ENCODE measurements around the gene PBX3. TPM values are rescaled to one million over a fixed set of nuclear protein-coding genes. Genes with fewer than 3 reads are reported as not detected.

PBX3 gene
- polyA plus RNA-seq, 3 donors from 2014 or later: 5.7 to 7.0 (median 6.2) TPM

DNA sequence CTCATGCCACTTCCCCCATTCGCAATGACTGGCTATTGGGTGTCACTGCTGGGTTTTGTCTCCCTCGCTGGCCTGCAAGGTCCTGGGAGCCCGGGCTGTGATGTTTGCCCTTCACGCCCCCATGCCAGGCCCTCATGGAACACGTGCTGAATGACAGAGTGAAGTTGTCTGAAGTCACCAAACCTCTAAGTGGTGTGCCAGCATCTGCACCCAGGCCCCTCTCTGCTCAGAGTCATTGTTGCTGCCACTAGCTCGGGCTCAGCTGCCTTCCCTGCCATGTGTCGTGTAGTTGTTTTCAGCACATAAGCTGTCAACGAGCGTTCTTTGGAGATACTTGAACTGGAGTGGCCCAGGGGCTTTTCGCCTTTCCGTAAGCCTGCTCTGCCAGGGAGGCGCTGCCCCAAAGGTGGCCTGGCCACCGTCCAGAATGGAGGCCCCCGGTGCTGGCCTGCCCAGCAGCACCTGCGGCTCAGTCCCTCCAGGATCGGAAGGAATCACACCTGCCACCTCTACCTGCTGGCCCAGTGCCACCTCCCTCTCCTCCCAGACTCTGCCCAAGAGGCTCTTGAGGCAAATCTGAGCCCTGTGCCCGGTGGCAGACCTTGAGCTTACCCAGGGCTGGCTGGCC is 250.1 kb downstream of the PBX3 start:
- Mint-ChIP-seq H3K4me1 (no peaks in the 10 kb centered on the region), H3K4me3 (no peak overlapping the region), H3K27me3 (ENCODE audit: low read depth in 3 of 3) (peaks cover 0 to 2% (median 2%) of the 10 kb centered on the region in 3 donors), H3K27ac (no peak overlapping the region), H3K36me3 (no peaks in the 10 kb centered on the region), H3K9me3 (no peaks in the 10 kb centered on the region)
- DNase-seq: no peak

DNA sequence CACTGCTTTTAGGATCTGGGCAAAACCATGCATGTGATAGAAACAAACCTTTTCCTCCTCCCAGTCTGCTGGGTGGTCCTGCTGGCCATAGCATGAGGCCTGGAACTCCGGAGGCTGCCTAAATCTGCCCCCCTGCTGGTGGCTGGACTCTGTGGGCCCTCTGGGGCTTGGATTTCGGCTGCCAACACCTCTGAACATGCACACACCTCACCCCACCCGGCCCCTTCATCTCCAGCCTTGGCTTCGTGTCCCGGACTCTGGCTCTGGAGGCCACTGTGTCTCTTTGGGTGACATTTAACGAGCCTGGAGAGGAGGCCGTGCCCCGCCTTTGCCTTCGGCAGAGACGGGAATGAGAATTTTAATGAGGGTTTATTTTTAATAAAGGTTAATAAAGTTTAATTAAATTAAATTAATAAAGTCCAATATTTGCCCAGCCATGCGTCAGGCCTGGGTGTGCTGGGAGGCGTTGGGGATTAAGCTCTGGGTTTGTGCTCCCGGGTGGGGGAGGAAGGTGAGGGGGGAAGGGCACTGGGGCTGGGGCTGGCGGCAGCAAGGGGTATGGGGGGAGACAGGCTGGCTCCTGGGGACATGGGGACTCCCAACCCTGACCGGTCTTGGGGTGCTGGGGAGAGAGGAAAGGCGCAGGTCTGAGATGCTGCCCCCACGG is 251.8 kb downstream of the PBX3 start:
- no peaks in the 10 kb centered on the region for H3K36me3 Mint-ChIP-seq
- peaks cover 0 to 2% (median 0%) of the 10 kb centered on the region in 3 donors for H3K27me3 Mint-ChIP-seq (ENCODE audit: low read depth in 3 of 3)
- H3K27ac Mint-ChIP-seq: no peak overlapping the region
- no peak overlapping the region for H3K4me3 Mint-ChIP-seq
- DNase-seq: no peak
- H3K4me1 Mint-ChIP-seq: no peaks in the 10 kb centered on the region
- no peaks in the 10 kb centered on the region for H3K9me3 Mint-ChIP-seq

DNA sequence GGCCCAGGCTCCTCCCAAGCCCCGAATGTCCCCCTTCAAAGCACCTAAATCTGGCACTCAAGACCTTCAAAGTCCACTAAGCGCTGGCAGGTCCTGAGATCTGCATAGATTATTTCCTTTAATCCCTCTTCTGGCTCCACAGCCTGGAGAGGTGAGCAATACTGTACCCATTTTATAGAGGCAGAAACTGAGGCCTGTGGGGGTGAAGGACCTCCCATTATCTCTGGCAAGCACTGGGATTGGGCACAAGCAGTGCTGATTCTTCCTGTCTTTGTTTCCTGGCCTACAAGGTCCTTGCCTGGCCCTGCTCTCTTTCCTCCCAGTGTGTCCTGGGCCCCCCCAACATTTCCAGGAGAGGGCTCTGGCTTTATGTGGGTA is 252.3 kb downstream of the PBX3 start:
- H3K36me3 Mint-ChIP-seq: no peaks in the 10 kb centered on the region
- no peaks in the 10 kb centered on the region for H3K4me1 Mint-ChIP-seq
- no peak overlapping the region for H3K27ac Mint-ChIP-seq
- peaks cover 0 to 2% (median 0%) of the 10 kb centered on the region in 3 donors for H3K27me3 Mint-ChIP-seq (ENCODE audit: low read depth in 3 of 3)
- no peak for DNase-seq
- H3K4me3 Mint-ChIP-seq: no peak overlapping the region
- H3K9me3 Mint-ChIP-seq: no peaks in the 10 kb centered on the region

DNA sequence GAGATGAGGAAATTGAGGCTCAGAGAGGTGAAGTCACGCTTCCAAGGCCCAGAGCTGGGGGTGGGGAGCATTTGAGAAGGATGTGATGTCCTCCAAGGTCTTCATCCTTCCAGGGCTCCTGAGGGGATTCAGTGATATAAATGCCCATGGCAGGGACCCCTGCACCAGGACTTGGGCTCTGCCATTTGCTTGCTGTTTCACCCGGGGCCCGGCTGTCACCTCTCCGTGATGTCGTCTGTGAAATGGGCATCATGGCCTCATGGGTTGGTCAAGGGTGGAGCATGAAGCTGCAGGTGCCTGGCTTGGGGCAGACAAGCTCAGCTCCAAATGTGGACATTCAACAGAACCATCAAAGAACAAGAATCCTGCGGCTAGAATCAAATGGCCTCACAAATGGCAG is 253.1 kb downstream of the PBX3 start:
- Mint-ChIP-seq H3K9me3 (no peaks in the 10 kb centered on the region), H3K36me3 (no peaks in the 10 kb centered on the region), H3K4me1 (no peaks in the 10 kb centered on the region), H3K27ac (no peak overlapping the region), H3K4me3 (no peak overlapping the region), H3K27me3 (ENCODE audit: low read depth in 3 of 3) (peaks cover 0 to 2% (median 0%) of the 10 kb centered on the region in 3 donors)
- DNase-seq: no peak

DNA sequence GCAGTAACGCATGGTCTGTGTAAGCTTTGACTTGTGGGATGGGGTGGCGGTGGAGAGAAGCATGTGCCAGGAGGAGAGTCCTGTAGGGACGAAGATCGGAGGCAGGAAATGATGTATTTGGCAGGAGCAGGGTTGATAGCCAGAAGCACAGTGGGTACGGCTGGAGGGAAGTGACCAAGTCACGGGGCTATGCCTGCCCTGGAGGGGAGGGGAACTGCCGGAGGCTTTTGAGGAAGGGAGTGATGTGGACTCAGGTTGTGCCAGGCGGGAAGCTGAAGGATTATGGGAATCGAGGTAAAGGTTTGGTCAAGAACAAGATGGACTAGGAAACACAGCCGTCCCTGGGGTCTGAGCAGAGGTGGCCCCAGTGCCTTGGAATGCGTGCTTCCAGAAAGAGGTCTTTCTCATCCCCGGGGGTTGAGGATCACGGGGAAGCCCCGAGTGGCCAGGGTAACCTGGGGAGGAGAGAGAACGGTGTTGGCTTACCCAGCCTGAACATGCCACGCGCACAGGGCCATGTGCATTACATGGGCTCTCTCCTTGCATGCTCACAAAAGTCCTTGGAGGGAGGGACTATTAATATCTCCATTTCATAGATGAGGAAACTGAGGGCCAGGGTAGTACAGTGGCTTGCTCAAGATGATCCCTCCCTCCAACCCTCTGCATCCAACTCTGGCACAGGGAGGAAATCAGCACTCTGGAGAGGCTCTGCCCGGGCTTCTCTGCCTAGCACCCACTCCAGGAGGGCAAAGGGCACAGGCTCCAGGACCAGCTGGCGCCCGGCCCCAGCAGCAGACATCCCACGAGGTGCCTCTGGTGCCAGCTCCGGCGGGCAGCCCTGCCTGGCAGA is 253.8 kb downstream of the PBX3 start:
- Mint-ChIP-seq H3K4me1 (no peaks in the 10 kb centered on the region), H3K4me3 (no peak overlapping the region), H3K27me3 (ENCODE audit: low read depth in 3 of 3) (peaks cover 0 to 4% (median 0%) of the 10 kb centered on the region in 3 donors), H3K9me3 (no peaks in the 10 kb centered on the region), H3K27ac (no peak overlapping the region), H3K36me3 (no peaks in the 10 kb centered on the region)
- no peak for DNase-seq

DNA sequence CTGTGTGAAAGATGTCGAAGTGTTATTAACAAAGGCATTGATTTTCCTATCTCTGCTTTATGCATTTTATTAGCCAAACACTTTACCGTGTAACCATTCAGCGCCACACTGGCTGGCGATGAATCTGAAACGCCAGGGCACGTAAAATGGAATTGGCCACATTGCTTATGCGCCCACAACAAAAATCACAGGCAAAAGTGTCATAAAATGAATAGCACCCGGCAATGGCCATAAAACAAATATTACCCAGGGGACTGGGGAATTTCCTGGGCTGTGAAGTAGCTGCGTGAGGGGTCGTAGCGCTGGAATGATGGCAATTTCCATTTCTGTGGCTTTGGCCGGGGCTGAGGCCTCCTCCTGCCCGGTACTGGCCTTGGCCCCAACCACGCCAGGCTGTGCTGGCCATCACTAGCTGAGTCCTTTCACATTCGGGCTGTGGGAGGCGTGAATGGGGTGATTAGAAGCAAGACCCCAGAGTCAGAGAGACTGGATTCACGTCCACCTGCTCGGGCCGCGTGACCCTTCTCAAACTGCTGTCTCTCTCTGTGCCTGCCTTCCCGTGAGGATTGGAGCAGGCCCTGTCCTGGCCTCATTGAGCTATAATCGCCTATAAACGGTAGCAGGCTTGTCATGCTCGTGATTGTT is 254.5 kb downstream of the PBX3 start:
- Mint-ChIP-seq H3K27me3 (ENCODE audit: low read depth in 3 of 3) (peaks cover 0 to 4% (median 0%) of the 10 kb centered on the region in 3 donors), H3K27ac (no peak overlapping the region), H3K36me3 (no peaks in the 10 kb centered on the region), H3K9me3 (peaks cover 0 to 2% (median 0%) of the 10 kb centered on the region in 6 donors), H3K4me1 (no peaks in the 10 kb centered on the region), H3K4me3 (no peak overlapping the region)
- no peak for DNase-seq

DNA sequence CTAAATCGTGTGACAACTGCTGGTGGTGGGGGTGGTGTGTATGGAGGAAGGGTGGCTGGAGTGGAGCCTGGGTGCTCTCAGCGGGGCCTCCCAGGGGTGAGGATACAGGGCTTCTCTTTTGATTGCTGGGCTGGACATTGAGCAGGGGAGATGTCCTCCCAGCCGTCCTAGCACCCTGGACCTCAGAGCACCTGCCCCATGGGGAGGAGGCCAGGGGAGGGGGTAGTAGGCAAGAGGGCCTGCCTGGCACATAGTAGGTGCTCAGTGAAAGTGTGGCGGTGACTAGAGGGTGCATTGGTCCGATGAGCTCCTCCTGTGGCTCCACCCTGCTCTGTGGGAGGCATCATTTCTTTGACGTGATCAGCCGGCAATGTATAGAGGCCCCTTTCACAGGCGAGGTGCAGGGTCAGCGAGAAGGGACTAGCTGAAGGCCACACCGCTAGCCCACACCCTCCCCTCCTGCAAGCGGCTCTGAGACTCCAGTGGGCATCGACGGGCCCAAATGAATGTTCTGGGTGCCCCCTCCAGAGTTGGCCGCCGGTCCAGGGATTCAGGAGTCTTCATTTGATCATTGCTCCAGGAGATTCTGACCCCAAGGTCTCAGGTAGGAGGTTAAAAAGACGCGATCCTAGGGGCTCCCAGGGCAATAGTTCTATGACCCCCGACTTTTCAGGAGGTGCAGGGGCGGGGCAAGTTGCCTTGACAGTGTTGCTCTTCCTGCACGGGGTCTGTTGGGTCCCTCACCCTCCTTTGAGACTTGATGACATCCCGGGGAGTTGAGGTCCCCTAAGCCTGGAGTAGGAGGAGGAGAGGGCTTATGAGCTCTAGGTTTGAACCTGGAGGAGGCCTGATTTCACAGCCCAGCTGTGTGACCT is 255.5 kb downstream of the PBX3 start:
- Mint-ChIP-seq H3K36me3 (no peaks in the 10 kb centered on the region), H3K27ac (no peak overlapping the region), H3K9me3 (peaks cover 0 to 6% (median 2%) of the 10 kb centered on the region in 6 donors), H3K27me3 (ENCODE audit: low read depth in 3 of 3) (peaks cover 0 to 4% (median 2%) of the 10 kb centered on the region in 3 donors), H3K4me1 (no peaks in the 10 kb centered on the region), H3K4me3 (no peak overlapping the region)
- DNase-seq: no peak

DNA sequence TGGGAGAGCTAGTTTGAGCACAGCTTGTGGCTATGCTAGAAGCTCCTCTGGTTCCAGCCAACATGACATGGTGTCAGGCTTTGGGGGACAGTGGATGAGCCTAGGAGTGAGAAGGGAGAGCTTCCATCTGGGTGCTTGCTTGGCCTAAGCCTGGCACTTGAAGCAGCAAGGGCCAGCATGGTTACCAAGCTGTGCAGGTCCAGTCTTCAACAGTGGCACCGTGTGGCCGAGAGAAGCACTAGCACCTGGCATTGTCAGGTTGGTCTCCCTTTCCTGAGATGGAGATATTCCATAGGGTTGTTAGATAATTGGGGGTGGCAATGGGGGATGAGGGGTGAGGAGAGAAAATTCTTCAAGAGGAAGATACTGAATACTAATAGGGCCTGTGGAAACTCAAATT is 261.9 kb downstream of the PBX3 start:
- H3K27me3 Mint-ChIP-seq (ENCODE audit: low read depth in 3 of 3): peaks cover 0 to 15% (median 2%) of the 10 kb centered on the region in 3 donors
- H3K36me3 Mint-ChIP-seq: peaks cover 4 to 11% (median 6%) of the 10 kb centered on the region in 3 donors
- no peak overlapping the region for H3K4me3 Mint-ChIP-seq
- H3K9me3 Mint-ChIP-seq: peaks cover 6 to 34% (median 18%) of the 10 kb centered on the region in 6 donors
- no peak for DNase-seq
- no peak overlapping the region for H3K27ac Mint-ChIP-seq
- no peaks in the 10 kb centered on the region for H3K4me1 Mint-ChIP-seq

DNA sequence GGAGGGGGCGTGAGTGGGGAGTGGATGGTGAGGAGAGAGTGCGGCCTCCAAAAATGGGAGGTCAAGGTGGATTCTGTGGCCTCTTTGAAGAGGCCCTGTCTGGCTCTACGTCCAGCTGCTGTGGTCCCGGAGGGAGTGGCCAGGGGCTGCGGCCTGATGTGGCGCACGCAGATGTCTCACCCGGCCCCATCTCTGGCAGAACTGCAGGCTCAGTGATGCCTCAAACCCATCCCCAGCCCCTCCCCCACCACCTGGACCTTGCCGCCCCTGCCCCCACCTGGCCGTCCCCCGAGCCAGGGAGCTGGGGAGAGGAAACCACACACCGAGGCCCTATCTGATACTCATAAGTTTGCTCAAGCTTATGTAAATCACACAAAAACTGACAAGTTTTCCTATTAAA is 267.6 kb downstream of the PBX3 start:
- Mint-ChIP-seq H3K4me1 (no peaks in the 10 kb centered on the region), H3K27ac (no peak overlapping the region), H3K27me3 (ENCODE audit: low read depth in 3 of 3) (peaks cover 0 to 12% (median 1%) of the 10 kb centered on the region in 3 donors), H3K4me3 (no peak overlapping the region), H3K9me3 (peaks cover 0 to 8% (median under 1%) of the 10 kb centered on the region in 6 donors), H3K36me3 (no peaks in the 10 kb centered on the region)
- DNase-seq: no peak

DNA sequence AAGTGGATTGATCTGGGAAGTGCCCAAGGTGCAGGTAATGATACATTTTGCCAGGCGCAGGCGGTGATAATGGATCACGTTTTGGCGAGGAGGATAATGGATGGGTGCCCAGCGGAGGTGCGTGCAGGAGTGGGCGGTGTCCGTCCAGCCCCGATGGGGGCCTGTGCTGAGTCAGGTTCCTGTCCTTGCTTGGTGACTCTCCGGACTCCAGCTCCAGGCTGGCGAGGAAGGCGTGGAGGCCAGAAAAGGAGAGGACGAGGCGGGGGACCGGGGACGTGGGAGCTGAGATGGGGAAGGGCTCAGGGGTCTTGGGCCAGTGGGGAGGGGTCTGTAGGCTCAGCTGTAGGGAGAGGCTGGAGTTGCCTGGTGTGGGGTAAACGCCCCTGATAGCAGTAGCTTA is 268.3 kb downstream of the PBX3 start:
- Mint-ChIP-seq H3K4me3 (no peak overlapping the region), H3K9me3 (peaks cover 0 to 2% (median 0%) of the 10 kb centered on the region in 6 donors), H3K27ac (no peak overlapping the region), H3K4me1 (no peaks in the 10 kb centered on the region), H3K27me3 (ENCODE audit: low read depth in 3 of 3) (peaks cover 0 to 16% (median 1%) of the 10 kb centered on the region in 3 donors), H3K36me3 (no peaks in the 10 kb centered on the region)
- no peak for DNase-seq

DNA sequence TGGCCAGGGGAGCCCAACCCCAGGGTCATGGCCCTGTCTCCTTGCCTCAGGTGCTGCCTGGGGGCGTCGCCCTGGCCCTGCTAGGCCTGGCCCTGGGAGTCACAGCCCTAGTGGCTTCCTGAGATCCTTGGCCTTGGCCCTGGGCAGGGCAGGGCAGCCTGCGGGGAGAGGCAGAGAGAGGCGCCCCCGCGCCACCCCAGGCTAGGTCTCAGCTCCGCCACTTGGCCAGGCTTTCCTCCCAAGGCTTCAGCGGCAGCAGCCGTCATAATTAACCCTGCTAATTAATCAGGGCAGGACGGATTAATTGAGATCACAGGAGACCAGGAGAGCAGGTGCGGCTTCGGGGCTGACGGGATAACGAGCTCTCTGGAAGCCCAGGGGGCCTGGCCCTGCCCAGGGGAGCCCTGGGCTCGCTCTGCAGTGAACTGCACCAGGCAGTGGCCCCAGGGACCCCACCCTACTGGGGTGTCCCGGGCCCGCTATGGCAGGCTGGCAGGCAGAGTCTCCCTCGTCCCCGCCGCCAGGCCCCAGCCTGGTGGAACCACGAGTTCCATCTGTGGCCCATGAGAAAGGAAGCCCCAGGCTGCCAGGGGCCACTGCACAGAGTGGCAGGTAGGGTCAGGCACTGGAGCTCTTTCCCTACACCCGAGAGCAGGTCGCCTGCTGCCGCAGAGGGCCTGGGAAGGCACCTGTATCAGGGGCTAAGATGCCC is 269.6 kb downstream of the PBX3 start:
- H3K4me3 Mint-ChIP-seq: no peak overlapping the region
- no peaks in the 10 kb centered on the region for H3K4me1 Mint-ChIP-seq
- H3K27me3 Mint-ChIP-seq (ENCODE audit: low read depth in 3 of 3): peaks cover 0 to 15% (median 1%) of the 10 kb centered on the region in 3 donors
- H3K9me3 Mint-ChIP-seq: no peaks in the 10 kb centered on the region
- no peak overlapping the region for H3K27ac Mint-ChIP-seq
- H3K36me3 Mint-ChIP-seq: no peaks in the 10 kb centered on the region
- no peak for DNase-seq
